ENCODE results near the gene TP73.

The TP73 gene

DNA sequence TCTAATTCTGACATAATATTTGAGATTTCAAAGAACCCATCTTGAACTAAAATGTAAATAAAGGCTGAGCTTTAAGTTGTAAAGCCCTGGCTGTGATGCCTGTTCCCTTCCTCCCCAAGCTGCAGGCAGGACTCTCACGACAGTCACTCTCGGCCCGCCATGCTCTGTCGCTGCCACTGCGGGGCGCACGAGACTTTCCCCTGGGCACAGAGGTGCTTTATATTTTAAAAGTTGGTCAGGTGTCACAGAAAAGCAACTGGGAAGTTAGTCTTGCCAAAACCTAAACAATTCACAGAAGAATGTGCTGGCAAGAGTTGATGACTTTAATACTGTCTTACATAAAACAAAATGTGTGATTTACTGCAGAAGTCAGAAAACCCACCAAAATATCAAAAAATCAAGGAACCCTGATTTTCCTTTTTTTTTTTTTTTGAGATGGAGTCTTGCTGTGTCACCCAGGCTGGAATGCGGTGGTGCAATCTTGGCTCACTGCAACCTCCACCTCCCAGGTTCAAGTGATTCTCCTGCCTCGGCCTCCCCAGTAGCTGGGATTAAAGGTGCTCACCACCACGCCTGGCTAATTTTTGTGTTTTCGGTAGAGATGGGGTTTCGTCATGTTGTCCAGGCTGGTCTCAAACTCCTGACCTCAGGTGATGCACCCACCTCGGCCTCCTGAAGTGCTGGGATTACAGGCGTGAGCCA, 133.3 kb downstream of the TP73 start:
- H3K9ac ChIP-seq (ENCODE audit: low read length), result no peak overlapping the region
- H3K27me3 ChIP-seq (ENCODE audit: control insufficient read depth, insufficient read depth, low read length), result no peaks in the 10 kb centered on the region
- H3K27ac ChIP-seq (ENCODE audit: low read length), result no peak overlapping the region
- peaks cover 51% of the 10 kb centered on the region for H3K36me3 ChIP-seq (ENCODE audit: control insufficient read depth, low read depth, low read length)
- H3K9me3 ChIP-seq (ENCODE audit: control insufficient read depth, low read depth, low read length), result no peaks in the 10 kb centered on the region
- no peaks in the 10 kb centered on the region for H3K4me1 ChIP-seq (ENCODE audit: control insufficient read depth, low read depth, low read length)
- H3K4me3 ChIP-seq (ENCODE audit: low read length), result no peak overlapping the region

All from iPS-18a (cell line).